ENCODE results near the gene MADCAM1.

GRCh38 chr19:539429-540030 is 43.2 kb downstream of the MADCAM1 start:
- TF ChIP-seq CTCF (IDR thresholded peaks at IDR 0.05) (no peak), EZH2 (IDR thresholded peaks at IDR 0.05; ENCODE audit: borderline replicate concordance, insufficient read depth, low read depth, low read length, poor library complexity, severe bottlenecking) (no peak)

Data from B cell (primary cell).